NCI-H128 (cell line): ENCODE measurements around the gene GIMAP1.
"Not testable (repeated sequence)": the region's sequence is repeated elsewhere in the genome, so short reads cannot be mapped to it uniquely, and the experiment has no call there.

Experiments used
- DNase-seq: peaks from one replicate; lab custom pipeline; 2025; ENCODE audit not compliant: unreplicated experiment; lab: John Stamatoyannopoulos, UW

GIMAP1 gene

DNA sequence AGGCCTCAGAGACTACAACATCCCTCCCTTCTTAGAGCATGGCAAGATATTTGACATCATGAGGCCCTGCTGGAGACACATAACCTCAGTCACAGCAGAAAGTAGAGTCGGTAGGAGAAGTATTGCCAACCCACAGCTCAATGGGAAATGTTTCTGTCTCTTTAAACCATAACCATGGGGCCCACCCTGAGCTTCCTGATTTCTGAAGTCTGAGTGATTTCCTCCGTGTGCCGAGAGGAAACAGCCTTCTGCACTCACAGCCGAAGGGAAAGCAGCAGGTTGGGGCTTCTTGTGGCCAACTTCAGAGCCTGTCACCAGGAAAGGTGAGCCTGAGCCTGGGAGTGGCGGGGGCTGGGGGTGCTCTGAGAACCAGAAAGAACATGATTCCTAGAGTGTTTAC is at the start of gene GIMAP1:
GIMAP1 (plus strand) TSS at position 246 of the 400 bp plus-strand sequence. CDS start 2,435 bp downstream, outside the sequence.
- DNase-seq, result no peak

GRCh38 chr7:150668472-150668911 is 47.9 kb upstream of the GIMAP1 start:
- no peak for DNase-seq

DNA sequence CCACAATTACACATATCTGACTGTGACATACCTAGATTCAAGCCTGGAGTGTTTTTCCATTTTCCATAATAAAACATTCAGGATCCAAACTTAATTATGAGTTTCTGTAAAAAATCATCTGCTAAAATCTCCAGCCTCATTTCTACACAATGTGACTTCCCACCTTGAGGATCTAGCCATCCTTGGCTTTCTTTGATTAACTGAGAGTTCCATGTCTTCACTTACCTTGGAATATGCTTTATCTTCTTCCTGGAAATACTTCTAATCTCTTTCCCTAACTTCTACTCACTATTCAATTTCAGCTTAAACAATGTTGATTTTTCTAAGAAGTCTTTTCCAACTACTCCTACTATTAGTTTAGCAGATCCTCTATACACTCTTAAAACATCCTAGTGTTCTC is 47.4 kb upstream of the GIMAP1 start:
- no peak for DNase-seq

GRCh38 chr7:150671798-150672585 is 44.4 kb upstream of the GIMAP1 start:
- DNase-seq, result not testable (repeated sequence)

GRCh38 chr7:150675714-150676113 is 40.7 kb upstream of the GIMAP1 start:
- no peak for DNase-seq

DNA sequence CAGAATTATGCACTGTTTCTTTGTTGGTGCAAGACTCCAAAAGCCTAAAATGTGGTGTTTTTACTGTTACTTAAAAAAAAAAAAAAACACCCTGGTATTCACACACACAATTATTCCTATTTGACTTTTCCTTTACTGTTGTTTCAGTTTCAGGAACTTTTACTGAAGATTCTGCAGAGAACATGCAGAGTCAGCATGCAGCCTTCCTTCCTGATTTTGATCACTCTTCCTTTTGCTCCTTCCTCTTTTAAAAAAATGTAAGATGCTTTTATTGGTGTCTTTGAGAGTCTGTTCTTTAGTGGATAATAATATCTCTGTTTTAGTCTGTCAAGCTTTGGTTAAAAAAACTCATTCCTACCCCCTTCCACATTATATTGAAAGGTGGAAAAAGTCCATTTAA is 40.1 kb upstream of the GIMAP1 start:
- DNase-seq, result not testable (repeated sequence)

- not testable (repeated sequence) for DNase-seq
Measured at GRCh38 chr7:150676854-150677253, 39.6 kb upstream of the GIMAP1 start.

- not testable (repeated sequence) for DNase-seq
Measured at GRCh38 chr7:150678601-150679000, 37.8 kb upstream of the GIMAP1 start.

DNA sequence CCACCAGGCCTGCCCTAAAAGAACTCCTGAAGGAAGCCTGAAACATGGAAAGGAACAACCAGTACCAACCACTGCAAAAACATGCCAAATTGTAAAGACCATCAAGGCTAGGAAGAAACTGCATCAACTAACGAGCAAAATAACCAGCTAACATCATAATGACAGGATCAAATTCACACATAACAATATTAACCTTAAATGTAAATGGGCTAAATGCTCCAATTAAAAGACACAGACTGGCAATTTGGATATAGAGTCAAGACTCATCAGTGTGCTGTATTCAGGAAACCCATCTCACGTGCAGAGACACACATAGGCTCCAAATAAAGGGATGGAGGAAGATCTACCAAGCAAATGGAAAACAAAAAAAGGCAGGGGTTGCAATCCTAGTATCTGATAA is 36.0 kb upstream of the GIMAP1 start:
- DNase-seq, result not testable (repeated sequence)

DNA sequence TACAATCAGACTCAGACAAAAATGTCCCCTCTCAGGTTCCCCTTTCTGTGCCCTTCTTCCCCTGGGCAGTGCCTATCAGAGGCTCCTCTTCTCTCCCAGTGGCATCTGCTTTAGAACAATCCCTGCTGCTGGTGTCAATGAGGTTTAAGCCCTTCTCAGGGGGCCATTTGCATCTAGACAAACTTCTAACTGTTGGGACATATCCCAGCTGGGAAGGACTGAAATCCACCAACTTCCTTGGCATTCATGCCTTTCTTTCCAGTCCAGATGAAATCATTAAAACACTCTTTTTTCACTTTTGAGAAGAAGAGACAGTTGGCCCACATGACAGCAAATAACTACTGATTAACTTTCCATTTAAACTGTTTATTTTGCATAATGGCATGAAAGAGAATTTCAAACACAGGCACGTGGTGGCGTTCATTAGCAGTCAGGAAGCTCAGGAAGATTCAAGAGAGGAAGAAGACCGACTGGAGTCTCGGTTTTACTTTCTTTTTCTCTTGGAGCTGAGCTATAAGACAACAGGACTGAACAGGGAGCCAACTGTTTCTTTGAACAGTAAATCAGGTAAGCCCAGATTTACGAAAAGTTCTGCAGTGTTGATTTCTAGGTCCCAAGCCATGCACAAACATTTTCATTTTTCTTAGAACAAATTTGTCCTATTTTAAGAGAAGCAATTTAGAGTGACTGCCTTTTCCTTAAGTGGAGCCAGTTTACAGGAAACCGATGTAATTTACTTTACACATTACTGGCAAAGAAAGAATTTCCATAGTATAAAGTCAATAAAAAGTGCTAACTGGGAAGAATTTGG is 31.0 kb upstream of the GIMAP1 start, which contains the start of gene GIMAP2:
GIMAP2 (plus strand) TSS at position 488 of the 811 bp plus-strand sequence. CDS start 1,354 bp downstream, outside the sequence.
- no peak for DNase-seq

DNA sequence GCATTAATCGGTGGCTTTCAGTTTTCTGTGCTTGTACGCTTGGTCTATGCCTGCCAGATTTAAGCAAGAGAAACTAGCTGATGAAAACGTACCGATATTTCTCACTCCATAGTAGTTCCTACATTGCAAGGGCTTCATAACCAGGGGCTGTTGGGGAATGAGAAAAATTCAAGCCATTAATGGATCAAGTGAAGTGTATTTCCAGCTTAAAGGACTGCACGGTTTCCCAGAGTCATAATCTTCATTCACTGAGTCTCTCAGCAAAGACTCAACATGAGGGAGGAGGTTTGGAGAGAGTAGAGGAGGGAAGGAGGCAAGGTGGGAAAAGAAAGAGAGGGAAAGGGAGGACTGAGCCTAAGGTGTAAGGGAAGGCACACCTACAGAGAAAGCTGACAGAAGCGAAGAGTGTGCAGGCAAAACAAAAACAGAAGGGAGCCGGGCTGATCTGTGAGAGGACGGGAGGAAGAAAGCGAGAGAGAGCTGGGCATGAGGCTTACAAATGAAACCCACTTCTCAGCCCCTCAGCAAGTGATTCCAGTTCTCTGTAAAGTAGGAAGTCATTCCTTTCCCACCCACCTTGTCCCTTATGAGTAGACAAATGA is 30.3 kb upstream of the GIMAP1 start:
- no peak for DNase-seq

DNA sequence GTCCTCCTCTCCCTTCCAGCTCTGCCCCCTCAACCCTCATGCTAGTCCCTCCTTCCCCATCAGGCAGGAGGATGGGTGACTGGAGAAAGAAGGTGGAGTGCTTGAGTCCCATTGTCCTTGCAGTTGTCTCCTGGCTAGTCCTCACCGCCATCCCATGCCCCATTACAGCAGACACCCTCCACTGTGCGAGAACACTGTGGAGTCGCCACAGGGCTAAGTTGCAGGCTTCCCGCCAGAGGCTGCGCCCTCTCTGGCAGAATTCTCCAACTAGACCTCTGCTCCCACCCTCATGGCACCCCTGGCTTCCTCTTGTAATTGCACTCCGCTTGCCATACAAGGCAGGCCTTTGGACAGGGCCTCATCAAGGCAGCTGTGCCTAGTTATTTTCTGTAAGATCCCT is 27.8 kb upstream of the GIMAP1 start:
- no peak for DNase-seq

DNA sequence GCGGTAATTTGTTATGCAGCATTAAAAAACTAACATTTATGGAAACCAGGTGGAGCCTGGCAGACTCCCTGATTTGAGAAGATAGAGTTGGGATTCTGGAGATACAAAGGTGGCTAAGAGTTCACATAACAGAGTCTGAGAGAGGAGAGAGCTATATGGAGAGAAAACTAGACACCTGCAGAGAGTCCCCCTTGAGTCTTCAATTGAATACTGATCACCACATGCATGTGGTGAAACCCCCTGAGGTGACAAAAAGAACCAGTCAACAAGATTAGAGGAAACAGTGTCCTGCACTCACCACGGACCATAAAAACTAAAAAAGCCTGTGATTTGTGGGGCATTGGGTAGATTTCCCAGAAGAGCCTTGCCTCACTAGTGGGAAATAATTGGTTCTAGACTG is 20.8 kb upstream of the GIMAP1 start:
- DNase-seq, result no peak

GRCh38 chr7:150703209-150703608 is 13.2 kb upstream of the GIMAP1 start:
- DNase-seq, result no peak

DNA sequence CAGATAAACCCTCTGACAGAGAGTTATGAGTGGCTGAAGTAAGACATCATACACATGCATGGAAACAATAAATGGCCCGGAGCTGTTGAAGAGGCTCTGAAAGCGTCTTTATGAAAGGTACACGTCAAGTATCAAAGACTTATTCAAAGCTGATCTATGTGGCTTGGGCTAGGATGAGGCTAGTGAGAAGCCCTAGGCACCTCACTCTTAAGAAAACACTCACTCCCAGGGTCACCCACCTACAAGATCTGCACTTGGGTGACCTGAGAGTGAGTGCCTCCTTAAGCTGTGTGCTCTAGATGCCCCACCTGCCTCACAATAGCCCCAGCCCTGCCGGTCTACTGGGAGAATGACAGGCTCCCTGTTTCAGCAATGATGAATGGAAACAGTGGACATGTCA is 1.1 kb upstream of the GIMAP1 start:
- DNase-seq, result no peak

DNA sequence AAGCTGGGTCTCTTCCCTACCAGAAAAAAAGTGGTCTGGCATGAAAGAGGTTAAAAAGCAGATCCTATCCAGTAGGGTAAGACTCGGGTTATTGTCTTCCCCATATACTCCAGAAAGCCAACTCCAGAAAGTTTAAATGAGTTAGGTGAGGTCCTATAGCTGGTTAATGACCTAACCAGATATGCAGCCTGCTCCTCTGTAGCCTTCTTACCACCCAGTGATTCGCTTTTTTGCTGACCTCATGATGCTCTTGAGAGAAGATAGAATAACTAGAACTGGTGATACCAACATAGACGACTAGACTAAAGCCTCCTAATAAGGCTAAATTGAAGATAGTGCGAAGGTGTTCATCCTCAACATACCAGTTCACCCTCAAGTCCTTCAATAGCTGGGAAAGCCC is 675 bp upstream of the GIMAP1 start:
- no peak for DNase-seq

DNA sequence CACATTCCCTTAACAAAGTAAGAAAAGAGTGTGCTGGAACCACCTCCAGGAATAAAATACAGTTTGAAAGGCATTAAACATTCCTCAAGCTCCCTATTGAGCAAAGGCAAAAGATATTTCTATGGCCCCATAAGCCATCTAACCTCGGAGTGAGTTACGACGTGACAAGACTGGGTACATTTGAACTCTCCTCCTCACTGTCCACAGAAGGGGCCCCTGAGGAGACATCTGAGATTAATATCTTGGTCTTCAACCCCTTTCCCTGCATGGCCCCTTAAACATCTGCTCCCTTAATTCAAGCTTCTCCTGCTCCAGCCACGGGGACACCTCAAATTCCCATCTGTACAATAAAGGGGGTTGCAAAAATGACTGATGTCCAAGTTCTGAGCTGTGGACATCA is 526 bp downstream of the GIMAP1 start:
- DNase-seq, result no peak

DNA sequence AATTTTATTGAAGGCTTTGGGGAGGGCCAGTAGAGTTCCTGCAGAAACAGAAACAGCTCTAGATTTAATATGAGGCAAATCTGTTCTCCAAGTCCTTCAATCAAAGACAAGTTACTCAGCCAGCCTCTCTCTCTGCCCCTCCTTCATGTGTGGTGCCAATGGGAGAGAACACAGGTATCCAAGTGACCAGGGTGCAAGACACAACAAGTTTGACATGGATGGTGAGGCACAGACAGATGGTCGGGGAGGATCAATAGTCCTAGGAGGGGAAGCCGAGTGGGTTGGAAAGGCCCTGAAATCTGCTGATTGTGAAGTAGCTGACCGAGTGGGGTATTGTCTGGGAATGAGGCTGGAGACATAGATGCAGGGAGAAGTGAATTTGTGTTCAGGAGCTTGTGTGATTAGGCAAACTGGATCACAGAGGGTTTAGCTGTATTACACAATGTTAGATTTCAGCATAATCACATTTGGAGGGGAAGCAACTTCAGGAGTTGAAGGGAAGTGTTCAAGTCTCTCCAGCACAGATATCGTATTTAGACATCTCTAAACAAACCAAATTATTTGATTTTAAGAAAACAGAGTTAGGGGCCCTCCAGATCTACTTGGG is 1.5 kb downstream of the GIMAP1 start:
- DNase-seq, result no peak

GRCh38 chr7:150719436-150719835 is 3.0 kb downstream of the GIMAP1 start:
- no peak for DNase-seq

- no peak for DNase-seq
Measured at GRCh38 chr7:150719960-150720891, 3.8 kb downstream of the GIMAP1 start.
